ENCODE data around the gene SEL1L. TPM values are rescaled to one million over a fixed set of nuclear protein-coding genes. Genes with fewer than 3 reads are reported as not detected.
"Not testable (repeated sequence)": the region's sequence is repeated elsewhere in the genome, so short reads cannot be mapped to it uniquely, and the experiment has no call there.

SEL1L gene
- polyA plus RNA-seq, 1 donor from 2014 or later, result 39.7 TPM

DNA sequence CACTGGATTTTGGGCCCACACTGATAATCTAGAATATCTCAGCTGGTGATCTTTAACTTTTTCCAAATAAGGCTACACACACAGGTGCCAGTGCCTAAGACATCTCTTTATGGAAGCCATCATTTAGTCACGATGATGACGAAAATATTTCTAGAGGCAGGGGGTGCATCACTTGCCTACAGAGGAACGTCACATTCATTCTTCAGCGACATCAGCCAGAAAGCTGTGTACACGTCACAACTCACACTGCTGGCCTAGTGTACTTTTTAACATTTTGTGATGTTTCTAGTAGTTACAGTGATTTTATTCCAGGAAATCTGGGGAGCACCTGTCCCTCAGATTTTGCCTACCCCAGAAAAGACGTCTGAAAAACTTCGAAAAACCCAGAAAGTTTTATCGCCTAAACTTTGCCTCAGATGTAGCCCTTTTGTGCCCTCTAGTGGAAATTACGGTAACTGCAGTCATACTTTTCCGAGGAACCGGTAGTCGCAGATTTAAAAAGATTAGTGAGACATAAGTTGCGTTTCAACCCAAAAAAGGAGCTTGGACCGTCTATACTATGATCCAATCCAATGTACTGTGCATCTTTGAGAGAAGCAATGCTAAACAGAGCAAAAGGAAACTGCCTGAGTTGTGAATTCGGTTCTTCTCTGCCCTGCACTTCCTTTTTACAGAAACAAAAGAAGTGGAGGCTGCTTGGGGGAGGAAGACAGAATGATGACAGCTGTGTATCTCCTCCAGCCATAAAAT is 69.2 kb downstream of the SEL1L start:
- Histone ChIP-seq H3K9me3 (ENCODE audit: low read length) (no peaks in the 10 kb centered on the region), H3K9ac (ENCODE audit: low read length) (no peak overlapping the region), H3K4me2 (ENCODE audit: low read length) (no peak overlapping the region), H3K27me3 (ENCODE audit: insufficient read depth, low read depth, low read length) (no peaks in the 10 kb centered on the region), H4K20me1 (ENCODE audit: insufficient read depth) (no peaks in the 10 kb centered on the region), H2AFZ (ENCODE audit: low read depth, low read length) (no peak overlapping the region), H3K27ac (ENCODE audit: low read length) (no peak overlapping the region), H3K9me2 (ENCODE audit: insufficient read depth, low read length) (no peaks in the 10 kb centered on the region), H3K36me3 (ENCODE audit: insufficient read depth, low read length) (no peaks in the 10 kb centered on the region), H3F3A (ENCODE audit: insufficient read depth, low read length, poor library complexity, severe bottlenecking) (no peaks in the 10 kb centered on the region), H3K4me3 (ENCODE audit: low read length) (no peak overlapping the region), H3K79me2 (replicated peaks; ENCODE audit: insufficient read depth, low read length) (no peaks in the 10 kb centered on the region)
- TF ChIP-seq EZH2 (IDR thresholded peaks at IDR 0.05; ENCODE audit: borderline replicate concordance, insufficient read depth, low read length, poor library complexity, severe bottlenecking) (no peak), RAD21 (conservative IDR thresholded peaks at IDR 0.05) (peak; percentile 93), SMC3 (conservative IDR thresholded peaks at IDR 0.05; ENCODE audit: poor library complexity) (peak; percentile 92)
- TF ChIP-seq, protein P1, sequence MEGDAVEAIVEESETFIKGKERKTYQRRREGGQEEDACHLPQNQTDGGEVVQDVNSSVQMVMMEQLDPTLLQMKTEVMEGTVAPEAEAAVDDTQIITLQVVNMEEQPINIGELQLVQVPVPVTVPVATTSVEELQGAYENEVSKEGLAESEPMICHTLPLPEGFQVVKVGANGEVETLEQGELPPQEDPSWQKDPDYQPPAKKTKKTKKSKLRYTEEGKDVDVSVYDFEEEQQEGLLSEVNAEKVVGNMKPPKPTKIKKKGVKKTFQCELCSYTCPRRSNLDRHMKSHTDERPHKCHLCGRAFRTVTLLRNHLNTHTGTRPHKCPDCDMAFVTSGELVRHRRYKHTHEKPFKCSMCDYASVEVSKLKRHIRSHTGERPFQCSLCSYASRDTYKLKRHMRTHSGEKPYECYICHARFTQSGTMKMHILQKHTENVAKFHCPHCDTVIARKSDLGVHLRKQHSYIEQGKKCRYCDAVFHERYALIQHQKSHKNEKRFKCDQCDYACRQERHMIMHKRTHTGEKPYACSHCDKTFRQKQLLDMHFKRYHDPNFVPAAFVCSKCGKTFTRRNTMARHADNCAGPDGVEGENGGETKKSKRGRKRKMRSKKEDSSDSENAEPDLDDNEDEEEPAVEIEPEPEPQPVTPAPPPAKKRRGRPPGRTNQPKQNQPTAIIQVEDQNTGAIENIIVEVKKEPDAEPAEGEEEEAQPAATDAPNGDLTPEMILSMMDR (IDR thresholded peaks at IDR 0.05; ENCODE audit: poor library complexity, severe bottlenecking), result peak; percentile 93

DNA sequence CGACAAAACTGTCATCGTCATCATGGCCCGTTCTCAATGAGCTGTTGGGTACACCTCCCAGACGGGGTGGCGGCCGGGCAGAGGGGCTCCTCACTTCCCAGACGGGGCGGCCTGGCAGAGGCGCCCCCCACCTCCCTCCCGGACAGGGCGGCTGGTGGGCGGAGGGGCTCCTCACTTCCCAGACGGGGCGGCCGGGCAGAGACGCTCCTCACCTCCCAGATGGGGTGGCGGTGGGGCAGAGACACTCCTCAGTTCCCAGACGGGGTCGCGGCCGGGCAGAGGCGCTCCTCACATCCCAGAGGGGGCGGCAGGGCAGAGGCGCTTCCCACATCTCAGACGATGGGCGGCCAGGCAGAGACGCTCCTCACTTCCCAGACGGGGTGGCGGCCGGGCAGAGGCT is 71.3 kb downstream of the SEL1L start:
- H3F3A ChIP-seq (ENCODE audit: insufficient read depth, low read length, poor library complexity, severe bottlenecking); H3K27ac ChIP-seq (ENCODE audit: low read length); H4K20me1 ChIP-seq (ENCODE audit: insufficient read depth); H3K9ac ChIP-seq (ENCODE audit: low read length); H2AFZ ChIP-seq (ENCODE audit: low read depth, low read length); H3K36me3 ChIP-seq (ENCODE audit: insufficient read depth, low read length); H3K27me3 ChIP-seq (ENCODE audit: insufficient read depth, low read depth, low read length); H3K4me2 ChIP-seq (ENCODE audit: low read length); H3K4me3 ChIP-seq (ENCODE audit: low read length); H3K79me2 ChIP-seq (replicated peaks; ENCODE audit: insufficient read depth, low read length); H3K9me3 ChIP-seq (ENCODE audit: low read length); H3K9me2 ChIP-seq (ENCODE audit: insufficient read depth, low read length): not testable (repeated sequence)

DNA sequence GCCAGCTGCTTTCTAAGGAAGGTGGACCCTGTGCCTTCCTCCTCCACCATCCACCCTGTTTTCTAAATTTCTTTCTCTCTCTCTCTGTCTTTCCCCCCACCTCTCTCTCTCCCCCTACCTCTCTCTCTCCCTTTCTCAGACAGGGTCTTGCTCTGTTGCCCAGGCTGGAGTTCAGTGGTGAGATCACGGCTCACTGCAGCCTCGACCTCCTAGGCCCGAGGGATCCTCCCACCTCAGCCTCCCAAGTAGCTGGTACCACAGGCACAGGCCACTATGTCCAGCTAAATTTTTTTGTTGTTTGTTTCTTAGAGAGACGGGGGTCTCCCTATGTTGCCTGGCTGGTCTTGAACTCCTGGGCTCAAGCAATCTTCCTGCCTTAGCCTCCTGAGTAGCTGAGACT is 73.7 kb downstream of the SEL1L start:
- no peaks in the 10 kb centered on the region for H3K79me2 ChIP-seq (replicated peaks; ENCODE audit: insufficient read depth, low read length)
- H3K9me3 ChIP-seq (ENCODE audit: low read length), result no peaks in the 10 kb centered on the region
- H3K9me2 ChIP-seq (ENCODE audit: insufficient read depth, low read length), result no peaks in the 10 kb centered on the region
- H3K4me3 ChIP-seq (ENCODE audit: low read length), result no peak overlapping the region
- no peak overlapping the region for H3K9ac ChIP-seq (ENCODE audit: low read length)
- no peak overlapping the region for H3K4me2 ChIP-seq (ENCODE audit: low read length)
- H4K20me1 ChIP-seq (ENCODE audit: insufficient read depth), result no peaks in the 10 kb centered on the region
- no peak overlapping the region for H2AFZ ChIP-seq (ENCODE audit: low read depth, low read length)
- H3K36me3 ChIP-seq (ENCODE audit: insufficient read depth, low read length), result no peaks in the 10 kb centered on the region
- H3K27ac ChIP-seq (ENCODE audit: low read length), result no peak overlapping the region
- H3K27me3 ChIP-seq (ENCODE audit: insufficient read depth, low read depth, low read length), result no peaks in the 10 kb centered on the region
- H3F3A ChIP-seq (ENCODE audit: insufficient read depth, low read length, poor library complexity, severe bottlenecking), result no peaks in the 10 kb centered on the region
- TF ChIP-seq, protein P1 (IDR thresholded peaks at IDR 0.05; ENCODE audit: poor library complexity, severe bottlenecking), result no peak
- TF ChIP-seq RAD21 (conservative IDR thresholded peaks at IDR 0.05) (no peak), EP300 (conservative IDR thresholded peaks at IDR 0.05; ENCODE audit: poor library complexity, severe bottlenecking) (no peak), MXI1 (conservative IDR thresholded peaks at IDR 0.05; ENCODE audit: poor library complexity, severe bottlenecking) (no peak), TAF1 (IDR thresholded peaks at IDR 0.05; ENCODE audit: low read depth) (no peak), SMC3 (conservative IDR thresholded peaks at IDR 0.05; ENCODE audit: poor library complexity) (no peak), POLR2AphosphoS5 (IDR thresholded peaks at IDR 0.05) (no peak)
- TF ChIP-seq, protein P2, sequence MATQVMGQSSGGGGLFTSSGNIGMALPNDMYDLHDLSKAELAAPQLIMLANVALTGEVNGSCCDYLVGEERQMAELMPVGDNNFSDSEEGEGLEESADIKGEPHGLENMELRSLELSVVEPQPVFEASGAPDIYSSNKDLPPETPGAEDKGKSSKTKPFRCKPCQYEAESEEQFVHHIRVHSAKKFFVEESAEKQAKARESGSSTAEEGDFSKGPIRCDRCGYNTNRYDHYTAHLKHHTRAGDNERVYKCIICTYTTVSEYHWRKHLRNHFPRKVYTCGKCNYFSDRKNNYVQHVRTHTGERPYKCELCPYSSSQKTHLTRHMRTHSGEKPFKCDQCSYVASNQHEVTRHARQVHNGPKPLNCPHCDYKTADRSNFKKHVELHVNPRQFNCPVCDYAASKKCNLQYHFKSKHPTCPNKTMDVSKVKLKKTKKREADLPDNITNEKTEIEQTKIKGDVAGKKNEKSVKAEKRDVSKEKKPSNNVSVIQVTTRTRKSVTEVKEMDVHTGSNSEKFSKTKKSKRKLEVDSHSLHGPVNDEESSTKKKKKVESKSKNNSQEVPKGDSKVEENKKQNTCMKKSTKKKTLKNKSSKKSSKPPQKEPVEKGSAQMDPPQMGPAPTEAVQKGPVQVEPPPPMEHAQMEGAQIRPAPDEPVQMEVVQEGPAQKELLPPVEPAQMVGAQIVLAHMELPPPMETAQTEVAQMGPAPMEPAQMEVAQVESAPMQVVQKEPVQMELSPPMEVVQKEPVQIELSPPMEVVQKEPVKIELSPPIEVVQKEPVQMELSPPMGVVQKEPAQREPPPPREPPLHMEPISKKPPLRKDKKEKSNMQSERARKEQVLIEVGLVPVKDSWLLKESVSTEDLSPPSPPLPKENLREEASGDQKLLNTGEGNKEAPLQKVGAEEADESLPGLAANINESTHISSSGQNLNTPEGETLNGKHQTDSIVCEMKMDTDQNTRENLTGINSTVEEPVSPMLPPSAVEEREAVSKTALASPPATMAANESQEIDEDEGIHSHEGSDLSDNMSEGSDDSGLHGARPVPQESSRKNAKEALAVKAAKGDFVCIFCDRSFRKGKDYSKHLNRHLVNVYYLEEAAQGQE (IDR thresholded peaks at IDR 0.05; ENCODE audit: borderline replicate concordance), result no peak
